Ascending aorta (tissue), 2 donors: Measurements from ENCODE around the gene MARCHF10. TPM values are rescaled to one million over a fixed set of nuclear protein-coding genes. Genes with fewer than 3 reads are reported as not detected.

Experiments
- DNase-seq, 2 donors: peaks; one replicate each; pipeline ENCODE4 v3.0.0-alpha.2; 2019; ENCODE audit warnings: low spot score in 2 of 2
- H3K27ac ChIP-seq, 2 donors: fragments of 200-600 bp; sonication (generic); one replicate each; pipeline ENCODE4 v1.5.1; 2016 to 2017; ENCODE audit warnings: mild to moderate bottlenecking in 1 of 2
- H3K27me3 ChIP-seq: fragments of 200-600 bp; sonication (generic); one replicate; pipeline ENCODE4 v1.5.1; 2017
- H3K36me3 ChIP-seq, 2 donors: fragments of 200-600 bp; sonication (generic); one replicate each; pipeline ENCODE4 v1.5.1; 2016
- H3K4me1 ChIP-seq, 2 donors: fragments of 200-600 bp; sonication (generic); one replicate each; pipeline ENCODE4 v1.5.1; 2016 to 2017; ENCODE audit warnings: mild to moderate bottlenecking in 1 of 2
- H3K4me3 ChIP-seq, 2 donors: fragments of 200-600 bp; sonication (generic); one replicate each; pipeline ENCODE4 v1.5.1; 2016 to 2017; ENCODE audit warnings: mild to moderate bottlenecking in 1 of 2
- H3K9me3 ChIP-seq, 2 donors: fragments of 200-600 bp; sonication (generic); one replicate each; pipeline ENCODE4 v1.5.1; 2016
- CTCF ChIP-seq, 3 experiments: fragments of 200-600 bp in 2 of 3; fragments of 450-650 bp in 1 of 3; sonication (generic) in 2 of 3; IDR thresholded peaks; one replicate each; pipeline ENCODE4 v1.5.1; 2016 to 2019; ENCODE audit warnings: antibody characterized with exemption in 3 of 3, mild to moderate bottlenecking in 1 of 3, moderate library complexity in 1 of 3
- intact Hi-C: fragments of 100-400 bp; cut with DNase I; formaldehyde crosslinking; loops from one replicate; pipeline ENCODE4 v1.15.1; 2023
- total RNA-seq: library from RNA; depleted of rRNA; stranded (reverse); fragments of >200 nt; gene quantifications from one replicate; pipeline ENCODE4 v1.1.0, GENCODE V29; 2016

Gene MARCHF10
- total RNA-seq, 1 donor from 2014 or later, result not detected

DNA sequence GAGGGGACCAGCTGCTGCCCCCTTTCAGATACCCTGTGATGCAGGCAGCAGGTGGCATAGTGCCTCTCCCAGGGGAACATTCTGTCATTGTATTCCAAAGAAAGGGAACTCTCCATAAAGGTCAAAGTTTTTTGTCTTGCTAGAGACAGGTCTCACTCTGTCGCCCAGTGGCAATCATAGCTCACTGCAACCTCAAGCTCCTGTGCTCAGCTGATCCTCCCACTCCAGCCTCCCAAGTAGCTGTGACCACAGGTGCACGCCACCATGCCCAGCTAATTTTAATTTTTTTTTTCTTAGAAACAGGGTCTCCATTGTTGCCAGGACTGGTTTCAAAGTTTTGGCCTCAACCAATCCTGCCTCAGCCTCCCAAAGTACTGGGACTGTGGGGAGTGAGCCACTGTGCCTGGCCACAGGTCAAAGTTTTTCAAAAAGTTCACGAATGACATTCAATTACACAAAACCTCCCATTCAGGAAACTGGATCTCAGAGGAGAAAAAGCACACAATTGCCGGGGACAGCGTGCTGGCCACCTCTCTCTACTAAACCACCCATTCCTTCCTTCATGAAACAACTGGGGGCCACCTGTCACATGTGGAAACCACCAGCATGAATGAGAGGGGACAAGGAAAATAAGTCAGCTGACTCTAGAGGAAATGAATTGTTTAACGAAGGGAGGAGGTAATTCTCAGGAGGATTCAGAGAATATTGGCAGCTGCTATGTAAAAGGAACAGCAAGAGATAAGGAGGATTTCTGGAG, 80.0 kb downstream of the MARCHF10 start:
- Histone ChIP-seq H3K36me3 (no peaks in the 10 kb centered on the region), H3K27me3 (no peaks in the 10 kb centered on the region), H3K4me3 (no peak overlapping the region), H3K27ac (no peak overlapping the region), H3K4me1 (no peaks in the 10 kb centered on the region), H3K9me3 (no peaks in the 10 kb centered on the region)
- no peak for DNase-seq
- intact Hi-C loops, result no loop called here
- no peak for TF ChIP-seq CTCF (IDR thresholded peaks at IDR 0.05)

DNA sequence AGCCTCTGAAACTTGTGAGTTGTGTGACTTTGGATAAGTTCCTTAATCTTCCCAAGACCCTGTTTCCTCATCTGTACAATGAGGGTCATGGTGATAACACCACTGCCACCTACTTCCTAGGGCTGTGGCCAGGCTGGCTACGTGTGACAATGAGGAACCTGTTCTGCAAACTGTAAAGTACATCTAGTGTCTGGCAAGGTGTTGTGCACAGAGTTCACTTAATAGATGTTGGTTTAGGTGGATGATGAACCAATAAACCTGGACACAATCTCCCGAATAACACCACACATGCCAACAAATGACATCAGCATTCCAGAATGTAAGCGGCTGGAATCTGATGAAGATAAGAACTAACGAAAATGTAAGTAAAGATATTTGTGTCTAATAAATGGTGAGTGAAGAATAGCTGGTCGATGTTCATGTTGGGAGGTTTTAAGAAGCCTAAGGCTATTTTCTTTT, 82.3 kb downstream of the MARCHF10 start:
- no peaks in the 10 kb centered on the region for H3K27me3 ChIP-seq
- H3K4me3 ChIP-seq, result no peak overlapping the region
- no peak overlapping the region for H3K27ac ChIP-seq
- H3K9me3 ChIP-seq, result no peaks in the 10 kb centered on the region
- H3K36me3 ChIP-seq, result no peaks in the 10 kb centered on the region
- DNase-seq, result no peak
- intact Hi-C loops, result no loop called here
- H3K4me1 ChIP-seq, result no peaks in the 10 kb centered on the region
- TF ChIP-seq CTCF (IDR thresholded peaks at IDR 0.05), result no peak

DNA sequence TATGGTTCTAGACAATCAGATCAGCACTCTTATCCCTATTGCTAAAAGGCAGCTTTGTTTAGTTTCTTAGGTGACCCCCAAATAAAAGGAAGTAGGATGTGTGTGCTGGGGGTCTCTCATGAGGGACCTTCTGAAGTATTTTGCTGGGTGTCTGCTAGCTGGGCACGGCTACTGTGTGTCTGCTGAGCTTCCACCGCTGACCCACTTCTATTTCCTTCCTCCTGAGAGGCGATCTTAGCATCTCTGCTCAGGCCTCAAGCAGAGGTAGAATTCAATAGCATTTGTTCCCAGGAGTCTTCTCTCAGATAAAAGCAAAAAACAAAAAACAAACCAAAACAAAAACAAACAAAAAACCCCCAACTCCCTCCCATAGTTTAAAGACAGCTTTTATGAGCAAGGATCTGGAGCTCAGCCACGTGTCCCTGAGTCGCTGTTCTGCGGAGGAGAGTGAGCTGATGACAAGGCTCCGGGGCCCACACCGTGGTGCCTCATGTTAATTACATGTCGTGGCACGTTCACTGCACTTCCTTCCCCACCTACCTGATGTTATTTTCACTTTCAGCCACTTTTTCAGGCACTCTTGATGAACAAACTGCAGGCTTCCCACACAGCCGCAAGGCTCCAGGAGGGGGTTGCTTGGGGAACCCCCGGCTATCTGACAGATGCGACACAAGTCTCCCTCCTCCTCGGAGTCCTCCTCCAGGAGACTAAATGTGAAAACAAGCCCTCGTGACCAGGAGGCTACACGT, 83.5 kb downstream of the MARCHF10 start:
- Histone ChIP-seq H3K27ac (no peak overlapping the region), H3K4me3 (no peak overlapping the region), H3K27me3 (no peaks in the 10 kb centered on the region), H3K9me3 (no peaks in the 10 kb centered on the region), H3K4me1 (no peaks in the 10 kb centered on the region), H3K36me3 (no peaks in the 10 kb centered on the region)
- no peak for DNase-seq
- TF ChIP-seq CTCF (IDR thresholded peaks at IDR 0.05), result no peak
- intact Hi-C loops, result no loop called here

- DNase-seq, result no peak
Measured at GRCh38 chr17:62723842-62724241, 84.3 kb downstream of the MARCHF10 start.

GRCh38 chr17:62722625-62723024, 85.5 kb downstream of the MARCHF10 start:
- no peak for DNase-seq
- H3K36me3 ChIP-seq, result no peaks in the 10 kb centered on the region
- no peak for TF ChIP-seq CTCF (IDR thresholded peaks at IDR 0.05)
- no peaks in the 10 kb centered on the region for H3K9me3 ChIP-seq
- H3K4me3 ChIP-seq, result no peak overlapping the region
- no peak overlapping the region for H3K27ac ChIP-seq
- no peaks in the 10 kb centered on the region for H3K4me1 ChIP-seq
- no peaks in the 10 kb centered on the region for H3K27me3 ChIP-seq
- intact Hi-C loops, result no loop called here

More at GRCh38 chr17:62723842-62724241, 84.3 kb downstream of the MARCHF10 start:
- Histone ChIP-seq H3K4me1 (no peaks in the 10 kb centered on the region), H3K4me3 (no peak overlapping the region), H3K27me3 (no peaks in the 10 kb centered on the region), H3K9me3 (no peaks in the 10 kb centered on the region), H3K27ac (no peak overlapping the region), H3K36me3 (no peaks in the 10 kb centered on the region)
- intact Hi-C loops, result no loop called here
- no peak for TF ChIP-seq CTCF (IDR thresholded peaks at IDR 0.05)
